ENCODE data around the gene SERAC1.
A peak's percentile ranks its signal among the peaks of the same experiment; 100 is the strongest.
"Not testable (repeated sequence)": the region's sequence is repeated elsewhere in the genome, so short reads cannot be mapped to it uniquely, and the experiment has no call there.

SERAC1 gene

GRCh38 chr6:158164579-158165170 lies 3.4 kb downstream of the SERAC1 start:
- no peaks in the 10 kb centered on the region for H3K9me3 Mint-ChIP-seq
- ATAC-seq (replicated peaks) (no peak), DNase-seq (no peak)
- no peaks in the 10 kb centered on the region for H3K27me3 Mint-ChIP-seq
- peaks cover 10 to 11% of the 10 kb centered on the region in 2 donors for H3K4me1 Mint-ChIP-seq (ENCODE audit: low read depth in 2 of 2)
- H3K4me3 Mint-ChIP-seq, result no peak overlapping the region
- H3K36me3 Mint-ChIP-seq (ENCODE audit: insufficient read depth), result peaks cover 17% of the 10 kb centered on the region
- no peak overlapping the region for H3K27ac Mint-ChIP-seq

DNA sequence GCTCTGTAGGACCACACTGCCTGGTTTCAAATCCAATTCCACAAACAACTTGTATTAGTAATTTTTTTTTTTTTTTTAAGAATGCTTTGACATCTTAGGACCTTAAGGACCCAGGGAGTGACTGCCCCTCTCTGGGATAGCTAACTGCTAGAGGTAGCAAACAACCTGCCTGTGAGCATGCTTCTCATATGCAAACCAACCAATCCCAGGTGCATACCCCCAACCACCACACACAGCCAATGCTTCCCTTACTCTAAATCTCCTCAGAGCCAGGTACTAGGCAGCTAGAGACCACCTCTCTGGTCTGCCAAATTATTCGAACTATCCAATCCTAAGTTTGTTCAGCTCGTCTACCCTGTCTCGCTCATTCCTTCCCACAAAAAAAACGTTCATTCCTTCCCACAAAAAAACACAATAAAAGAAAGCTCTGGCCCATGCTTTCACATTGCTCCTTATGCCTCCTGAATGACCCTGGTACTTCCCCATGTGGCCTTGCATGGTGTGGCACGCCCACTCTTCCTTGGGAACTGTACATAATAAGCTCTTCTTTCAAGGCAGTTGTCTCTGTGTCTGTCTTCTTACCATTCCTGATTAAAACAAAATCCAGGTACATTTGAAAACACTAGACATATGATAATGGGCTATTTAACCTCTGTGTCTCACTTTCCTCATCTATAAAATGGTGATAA lies 6.4 kb downstream of the SERAC1 start:
- Mint-ChIP-seq H3K9me3 (no peaks in the 10 kb centered on the region), H3K4me3 (no peak overlapping the region), H3K36me3 (ENCODE audit: insufficient read depth) (peaks cover 3% of the 10 kb centered on the region), H3K27me3 (no peaks in the 10 kb centered on the region), H3K27ac (no peak overlapping the region), H3K4me1 (ENCODE audit: low read depth in 2 of 2) (peaks cover 1 to 3% of the 10 kb centered on the region in 2 donors)
- no peak for DNase-seq
- no peak for ATAC-seq (replicated peaks)

DNA sequence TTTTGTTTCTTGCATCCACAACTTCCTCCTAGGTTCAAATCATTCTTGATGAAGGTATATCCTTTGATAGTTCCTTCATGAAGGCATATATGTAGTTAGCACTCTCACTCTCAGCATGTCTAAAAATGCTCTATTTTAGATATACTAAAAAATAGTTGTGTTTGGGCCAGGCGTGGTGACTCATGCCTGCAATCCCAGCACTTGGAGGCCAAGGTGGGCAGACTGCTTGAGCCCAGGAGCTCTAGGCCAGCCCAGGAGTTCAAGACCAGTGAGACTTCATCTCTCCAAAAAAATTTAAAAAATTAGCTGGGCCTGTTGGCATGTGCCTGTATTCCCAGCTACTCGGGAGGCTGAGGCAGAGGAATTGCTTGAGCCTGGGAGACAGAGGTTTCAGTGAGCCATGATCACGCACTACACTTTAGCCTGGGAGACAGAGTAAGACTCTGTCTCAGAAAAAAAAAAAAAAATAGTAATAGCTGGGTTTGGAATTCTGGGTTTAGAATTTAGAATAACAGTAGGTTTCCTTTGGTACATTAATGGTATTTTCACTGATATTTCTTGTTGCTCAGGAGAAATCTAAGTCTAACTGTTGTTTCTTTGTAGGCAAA lies 7.0 kb downstream of the SERAC1 start:
- Mint-ChIP-seq H3K27ac (peak overlapping the region in 1 of 2 donors; percentile 47), H3K4me1 (ENCODE audit: low read depth in 2 of 2) (peaks cover 0 to 2% of the 10 kb centered on the region in 2 donors), H3K9me3 (no peaks in the 10 kb centered on the region), H3K27me3 (no peaks in the 10 kb centered on the region), H3K4me3 (no peak overlapping the region), H3K36me3 (ENCODE audit: insufficient read depth) (peaks cover 3% of the 10 kb centered on the region)
- DNase-seq (no peak), ATAC-seq (replicated peaks) (no peak)

- Mint-ChIP-seq H3K36me3 (ENCODE audit: insufficient read depth) (no peaks in the 10 kb centered on the region), H3K9me3 (no peaks in the 10 kb centered on the region), H3K27me3 (no peaks in the 10 kb centered on the region), H3K4me3 (no peak overlapping the region), H3K27ac (no peak overlapping the region), H3K4me1 (ENCODE audit: low read depth in 2 of 2) (peaks cover 0 to 2% of the 10 kb centered on the region in 2 donors)
- no peak for DNase-seq
- no peak for ATAC-seq (replicated peaks)
Observed at GRCh38 chr6:158158748-158159147, 9.3 kb downstream of the SERAC1 start.

- H3K27me3 Mint-ChIP-seq, result no peaks in the 10 kb centered on the region
- H3K4me1 Mint-ChIP-seq (ENCODE audit: low read depth in 2 of 2), result peaks cover 0 to 2% of the 10 kb centered on the region in 2 donors
- H3K9me3 Mint-ChIP-seq, result no peaks in the 10 kb centered on the region
- no peaks in the 10 kb centered on the region for H3K36me3 Mint-ChIP-seq (ENCODE audit: insufficient read depth)
- ATAC-seq (replicated peaks) (no peak), DNase-seq (no peak)
- no peak overlapping the region for H3K27ac Mint-ChIP-seq
- H3K4me3 Mint-ChIP-seq, result no peak overlapping the region
Observed at GRCh38 chr6:158158123-158158522, 9.9 kb downstream of the SERAC1 start.

DNA sequence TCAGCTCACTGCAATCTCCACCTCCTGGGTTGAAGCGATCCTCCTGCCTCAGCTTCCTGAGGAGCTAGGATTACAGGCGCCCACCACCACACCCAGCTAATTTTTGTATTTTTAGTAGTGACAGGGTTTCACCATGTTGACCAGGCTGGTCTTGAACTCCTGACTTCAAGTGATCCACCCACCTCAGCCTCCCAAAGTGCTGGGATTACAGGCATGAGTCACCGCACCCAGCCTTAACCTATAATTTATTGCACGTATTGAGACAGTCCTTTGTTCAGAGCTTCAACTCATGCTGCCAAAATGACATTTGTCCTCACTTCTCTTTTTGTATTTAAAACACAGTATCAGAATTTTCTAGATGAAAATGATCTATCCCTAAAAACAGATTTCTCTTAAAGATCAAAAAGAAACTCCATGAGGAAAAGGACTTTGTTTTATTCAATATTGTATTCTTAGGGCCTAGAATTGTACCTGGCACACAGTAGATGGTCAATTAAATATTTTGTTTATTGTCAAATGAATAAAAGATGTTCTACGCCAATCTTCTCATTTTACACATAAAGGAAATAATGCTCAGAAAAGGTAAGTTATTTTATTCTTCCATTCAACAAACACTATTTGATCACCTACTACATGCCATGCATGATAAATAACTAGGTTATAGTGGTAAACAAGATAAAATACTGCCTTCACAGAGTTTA lies 10.8 kb downstream of the SERAC1 start:
- no peaks in the 10 kb centered on the region for H3K36me3 Mint-ChIP-seq (ENCODE audit: insufficient read depth)
- peaks cover 0 to 2% of the 10 kb centered on the region in 2 donors for H3K4me1 Mint-ChIP-seq (ENCODE audit: low read depth in 2 of 2)
- H3K9me3 Mint-ChIP-seq, result no peaks in the 10 kb centered on the region
- no peak overlapping the region for H3K27ac Mint-ChIP-seq
- H3K27me3 Mint-ChIP-seq, result no peaks in the 10 kb centered on the region
- H3K4me3 Mint-ChIP-seq, result no peak overlapping the region
- no peak for ATAC-seq (replicated peaks)
- no peak for DNase-seq

- H3K27me3 Mint-ChIP-seq, result no peaks in the 10 kb centered on the region
- no peak overlapping the region for H3K4me3 Mint-ChIP-seq
- no peaks in the 10 kb centered on the region for H3K4me1 Mint-ChIP-seq (ENCODE audit: low read depth in 2 of 2)
- ATAC-seq (replicated peaks) (no peak), DNase-seq (no peak)
- peaks cover 3% of the 10 kb centered on the region for H3K36me3 Mint-ChIP-seq (ENCODE audit: insufficient read depth)
- no peaks in the 10 kb centered on the region for H3K9me3 Mint-ChIP-seq
- no peak overlapping the region for H3K27ac Mint-ChIP-seq
Observed at GRCh38 chr6:158154816-158155215, 13.2 kb downstream of the SERAC1 start.

DNA sequence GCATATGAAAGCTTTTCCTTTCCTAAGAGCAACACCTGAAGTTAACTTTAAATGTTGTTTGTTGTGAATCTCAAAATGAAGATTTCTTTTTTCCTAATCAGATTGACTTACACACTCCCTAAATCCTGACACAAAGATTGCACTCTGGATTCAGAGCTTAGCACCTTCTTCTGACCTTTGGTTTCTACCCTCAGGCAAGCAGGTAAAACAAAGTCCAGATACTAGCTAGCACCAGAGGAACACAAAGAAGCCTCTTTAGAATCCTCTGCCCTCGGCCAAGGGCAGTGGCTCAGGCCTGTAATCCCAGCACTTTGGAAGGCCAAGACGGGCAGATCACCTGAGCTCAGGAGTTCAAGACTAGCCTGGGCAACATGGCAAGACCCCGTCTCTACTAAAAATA lies 14.5 kb downstream of the SERAC1 start:
- DNase-seq, result no peak
- Mint-ChIP-seq H3K36me3 (ENCODE audit: insufficient read depth) (peaks cover 11% of the 10 kb centered on the region), H3K27me3 (no peaks in the 10 kb centered on the region), H3K4me3 (no peak overlapping the region), H3K27ac (no peak overlapping the region), H3K9me3 (no peaks in the 10 kb centered on the region), H3K4me1 (ENCODE audit: low read depth in 2 of 2) (no peaks in the 10 kb centered on the region)
- ATAC-seq (replicated peaks), result no peak

DNA sequence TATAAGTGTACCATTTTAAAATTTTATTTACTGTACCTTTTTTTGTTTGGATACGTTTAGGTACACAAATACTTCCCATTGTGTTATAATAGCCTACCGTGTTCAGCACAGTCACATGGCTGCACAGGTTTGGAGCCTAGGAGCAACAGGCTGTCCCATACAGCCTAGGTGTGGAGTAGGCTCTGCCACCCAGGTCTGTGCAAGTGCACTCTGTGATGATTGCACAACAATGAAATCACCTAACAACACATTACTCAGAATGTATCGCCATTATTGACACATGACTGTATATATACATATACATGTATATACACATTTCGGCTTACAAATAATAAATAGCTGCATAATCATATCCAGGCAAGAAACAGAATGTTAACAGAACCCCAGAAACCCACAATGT lies 15.4 kb downstream of the SERAC1 start:
- no peak overlapping the region for H3K4me3 Mint-ChIP-seq
- peaks cover 16% of the 10 kb centered on the region for H3K36me3 Mint-ChIP-seq (ENCODE audit: insufficient read depth)
- H3K4me1 Mint-ChIP-seq (ENCODE audit: low read depth in 2 of 2), result no peaks in the 10 kb centered on the region
- ATAC-seq (replicated peaks) (no peak), DNase-seq (no peak)
- no peak overlapping the region for H3K27ac Mint-ChIP-seq
- no peaks in the 10 kb centered on the region for H3K27me3 Mint-ChIP-seq
- no peaks in the 10 kb centered on the region for H3K9me3 Mint-ChIP-seq

DNA sequence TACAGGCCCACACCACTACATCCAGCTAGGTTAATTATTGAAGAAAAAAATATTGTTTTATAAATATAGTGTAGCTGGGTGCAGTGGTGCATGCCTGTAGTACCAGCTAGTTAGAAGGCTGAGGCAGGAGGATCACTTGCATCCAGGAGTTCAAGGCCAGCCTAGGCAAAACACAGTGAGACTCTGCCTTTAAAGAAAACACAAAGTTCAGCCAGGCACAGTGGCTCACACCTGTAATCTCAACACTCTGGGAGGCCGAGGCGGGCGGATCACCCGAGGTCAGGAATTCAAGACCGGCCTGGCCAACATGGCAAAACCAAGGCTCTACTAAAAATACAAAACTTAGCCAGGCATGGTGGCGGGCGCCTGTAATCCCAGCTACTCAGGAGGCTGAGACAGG lies 16.0 kb downstream of the SERAC1 start:
- H3K4me1 Mint-ChIP-seq (ENCODE audit: low read depth in 2 of 2); ATAC-seq (replicated peaks); H3K27me3 Mint-ChIP-seq; DNase-seq; H3K4me3 Mint-ChIP-seq; H3K9me3 Mint-ChIP-seq; H3K27ac Mint-ChIP-seq: not testable (repeated sequence)
- H3K36me3 Mint-ChIP-seq (ENCODE audit: insufficient read depth), result peaks cover 20% of the 10 kb centered on the region

GRCh38 chr6:158150701-158151100 lies 17.4 kb downstream of the SERAC1 start:
- no peaks in the 10 kb centered on the region for H3K9me3 Mint-ChIP-seq
- DNase-seq (no peak), ATAC-seq (replicated peaks) (no peak)
- H3K4me3 Mint-ChIP-seq, result no peak overlapping the region
- peaks cover 31% of the 10 kb centered on the region for H3K36me3 Mint-ChIP-seq (ENCODE audit: insufficient read depth)
- no peaks in the 10 kb centered on the region for H3K4me1 Mint-ChIP-seq (ENCODE audit: low read depth in 2 of 2)
- H3K27ac Mint-ChIP-seq, result no peak overlapping the region
- no peaks in the 10 kb centered on the region for H3K27me3 Mint-ChIP-seq

- H3K27ac Mint-ChIP-seq, result no peak overlapping the region
- H3K9me3 Mint-ChIP-seq, result no peaks in the 10 kb centered on the region
- ATAC-seq (replicated peaks) (no peak), DNase-seq (no peak)
- no peaks in the 10 kb centered on the region for H3K4me1 Mint-ChIP-seq (ENCODE audit: low read depth in 2 of 2)
- H3K4me3 Mint-ChIP-seq, result no peak overlapping the region
- no peaks in the 10 kb centered on the region for H3K27me3 Mint-ChIP-seq
- peaks cover 31% of the 10 kb centered on the region for H3K36me3 Mint-ChIP-seq (ENCODE audit: insufficient read depth)
Observed at GRCh38 chr6:158149641-158150040, 18.4 kb downstream of the SERAC1 start.

DNA sequence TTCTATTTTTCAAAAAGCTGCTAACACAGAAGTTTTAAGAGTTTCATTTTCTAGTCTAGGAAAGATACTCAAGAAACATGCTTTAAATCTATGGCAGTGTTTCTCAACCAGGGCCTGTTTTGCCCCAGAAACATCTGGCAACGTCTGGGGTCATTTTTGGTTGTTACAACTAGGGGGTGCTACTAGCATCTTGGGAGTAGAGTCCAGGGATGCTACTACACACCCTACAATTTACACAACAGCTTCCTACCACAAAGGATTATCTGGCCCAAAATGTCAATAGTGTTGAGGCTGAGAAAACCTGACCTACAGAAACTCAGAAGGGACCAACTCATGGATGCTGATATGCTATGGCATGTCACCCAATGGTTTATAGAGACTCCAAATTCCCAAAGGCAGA lies 24.4 kb downstream of the SERAC1 start:
- Mint-ChIP-seq H3K36me3 (ENCODE audit: insufficient read depth) (peaks cover 25% of the 10 kb centered on the region), H3K4me3 (no peak overlapping the region), H3K9me3 (no peaks in the 10 kb centered on the region), H3K27me3 (no peaks in the 10 kb centered on the region), H3K27ac (no peak overlapping the region), H3K4me1 (ENCODE audit: low read depth in 2 of 2) (no peaks in the 10 kb centered on the region)
- ATAC-seq (replicated peaks), result no peak
- no peak for DNase-seq

DNA sequence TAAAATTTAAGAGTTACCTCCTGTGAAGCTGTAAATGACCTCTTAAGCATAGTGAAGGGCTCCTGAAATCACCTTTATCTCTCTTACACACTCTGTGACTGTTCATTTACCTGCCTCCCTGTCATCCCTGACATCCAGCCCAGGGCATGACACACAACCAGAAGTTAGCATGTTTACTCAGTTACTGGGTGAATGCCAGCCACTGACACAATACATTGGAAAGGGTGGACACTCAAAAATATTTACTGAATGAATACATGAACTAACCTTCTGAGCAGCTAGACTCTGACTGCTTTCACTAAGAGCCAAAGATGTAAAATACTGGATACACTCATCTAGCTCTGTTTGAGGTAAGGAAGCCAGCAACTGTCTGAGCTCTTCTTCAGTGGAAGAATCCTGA lies 25.3 kb downstream of the SERAC1 start:
- Mint-ChIP-seq H3K9me3 (no peaks in the 10 kb centered on the region), H3K4me1 (ENCODE audit: low read depth in 2 of 2) (peaks cover 0 to 4% of the 10 kb centered on the region in 2 donors), H3K36me3 (ENCODE audit: insufficient read depth) (peaks cover 22% of the 10 kb centered on the region), H3K4me3 (no peak overlapping the region), H3K27me3 (no peaks in the 10 kb centered on the region), H3K27ac (no peak overlapping the region)
- DNase-seq, result no peak
- no peak for ATAC-seq (replicated peaks)

Measured in effector memory CD8-positive, alpha-beta T cell (primary cell).